Vagina (tissue), 2 donors: ENCODE data around the gene LARP1. TPM values are rescaled to one million over a fixed set of nuclear protein-coding genes. Genes with fewer than 3 reads are reported as not detected.

Experiments
- DNase-seq, 2 donors: peaks; one replicate each; pipeline ENCODE4 v3.0.0-alpha.2; 2017; ENCODE audit errors: extremely low spot score in 2 of 2
- H3K27ac ChIP-seq: fragments of 200-600 bp; sonication (generic); one replicate; pipeline ENCODE4 v1.5.1; 2019
- H3K27me3 ChIP-seq: fragments of 200-600 bp; sonication (generic); one replicate; pipeline ENCODE4 v1.5.1; 2019
- H3K36me3 ChIP-seq, 2 donors: fragments of 200-600 bp; sonication (generic); one replicate each; pipeline ENCODE4 v1.5.1; 2017 to 2019
- H3K4me1 ChIP-seq: fragments of 200-600 bp; sonication (generic); one replicate; pipeline ENCODE4 v1.5.1; 2019
- H3K4me3 ChIP-seq, 2 donors: fragments of 200-600 bp; sonication (generic); 1 replicate in 1 of 2; 2 replicates in 1 of 2; pipeline ENCODE4 v1.5.1; 2016 to 2019
- H3K9me3 ChIP-seq: fragments of 200-600 bp; sonication (generic); one replicate; pipeline ENCODE4 v1.5.1; 2019
- CTCF ChIP-seq, 3 experiments: fragments of 450-650 bp in 2 of 3; fragments of 200-600 bp in 1 of 3; sonication (generic) in 1 of 3; IDR thresholded peaks; one replicate each; pipeline ENCODE4 v1.5.1; 2017 to 2019; ENCODE audit warnings: antibody characterized with exemption in 3 of 3, mild to moderate bottlenecking in 2 of 3, moderate library complexity in 2 of 3
- POLR2A ChIP-seq, 2 donors: fragments of 450-650 bp; IDR thresholded peaks; one replicate each; pipeline ENCODE4 v1.6.1; 2017; ENCODE audit warnings: antibody characterized with exemption in 2 of 2, mild to moderate bottlenecking in 2 of 2, moderate library complexity in 2 of 2
- POLR2AphosphoS5 ChIP-seq, 2 donors: sonication (generic); formaldehyde crosslinking; IDR thresholded peaks; one replicate each; pipeline ENCODE4 v1.9.0; 2017; ENCODE audit warnings: antibody characterized with exemption in 2 of 2, mild to moderate bottlenecking in 2 of 2, low read depth in 1 of 2; ENCODE audit not compliant: insufficient read depth in 1 of 2
- intact Hi-C: fragments of 100-400 bp; cut with DNase I; formaldehyde crosslinking; loops from one replicate; pipeline ENCODE4 v1.15.1; 2023
- total RNA-seq: library from RNA; depleted of rRNA; stranded (reverse); fragments of >200 nt; gene quantifications from one replicate; pipeline ENCODE4 v1.2.3, GENCODE V29; 2016

Gene LARP1
- 98.0 TPM for total RNA-seq

DNA sequence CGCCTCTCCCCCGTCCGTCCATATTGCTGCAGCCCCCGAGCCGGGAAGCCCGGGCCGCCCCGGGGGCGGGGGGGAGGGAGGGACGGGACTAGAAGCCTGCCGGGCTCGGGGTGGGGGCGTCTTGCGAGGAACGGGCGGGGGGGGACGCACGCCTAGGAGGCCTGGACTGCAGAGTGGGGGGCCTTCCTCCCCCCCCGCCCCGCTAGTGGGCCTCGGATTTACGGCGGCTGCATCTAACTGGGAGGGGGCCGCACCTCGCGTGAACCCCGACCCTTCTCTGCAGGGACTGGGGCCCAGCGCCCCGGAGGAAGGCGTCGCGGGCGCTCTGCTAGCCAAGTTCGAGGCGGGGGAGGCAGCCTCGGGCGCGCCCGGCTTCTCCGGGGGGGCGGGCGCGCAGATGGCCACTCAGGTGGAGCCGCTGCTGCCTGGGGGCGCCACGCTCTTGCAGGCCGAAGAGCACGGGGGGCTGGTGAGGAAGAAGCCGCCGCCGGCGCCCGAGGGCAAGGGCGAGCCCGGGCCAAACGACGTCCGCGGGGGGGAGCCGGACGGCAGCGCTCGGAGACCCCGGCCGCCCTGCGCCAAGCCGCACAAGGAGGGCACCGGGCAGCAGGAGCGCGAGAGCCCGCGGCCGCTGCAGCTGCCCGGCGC is at the start of gene LARP1:
Gene LARP1, plus strand, starts transcription at position 17 of the 648 bp plus-strand sequence. Its CDS starts 381 bp downstream, at position 398.
- TF ChIP-seq POLR2A (IDR thresholded peaks at IDR 0.05) (peak in 1 of 2 donors; percentile 16), POLR2AphosphoS5 (IDR thresholded peaks at IDR 0.05; ENCODE audit: insufficient read depth in 1 of 2, low read depth in 1 of 2) (no peak), CTCF (IDR thresholded peaks at IDR 0.05) (no peak)
- peak within 1 kb of the TSS; percentile 73 to 81 for H3K4me3 ChIP-seq
- no peaks in the 10 kb centered on the region for H3K9me3 ChIP-seq
- peak in 1 of 2 donors; percentile 90 for DNase-seq
- H3K36me3 ChIP-seq: no peaks in the 10 kb centered on the region
- H3K4me1 ChIP-seq: peaks cover 50% of the 10 kb centered on the region
- H3K27me3 ChIP-seq: no peaks in the 10 kb centered on the region
- intact Hi-C loops: loop anchor here (2.0 to 10.0 kb wide), 2 partner anchors 71 to 101 kb away; no protein-coding TSS in a partner anchor
- H3K27ac ChIP-seq: peak within 1 kb of the TSS; percentile 98

DNA sequence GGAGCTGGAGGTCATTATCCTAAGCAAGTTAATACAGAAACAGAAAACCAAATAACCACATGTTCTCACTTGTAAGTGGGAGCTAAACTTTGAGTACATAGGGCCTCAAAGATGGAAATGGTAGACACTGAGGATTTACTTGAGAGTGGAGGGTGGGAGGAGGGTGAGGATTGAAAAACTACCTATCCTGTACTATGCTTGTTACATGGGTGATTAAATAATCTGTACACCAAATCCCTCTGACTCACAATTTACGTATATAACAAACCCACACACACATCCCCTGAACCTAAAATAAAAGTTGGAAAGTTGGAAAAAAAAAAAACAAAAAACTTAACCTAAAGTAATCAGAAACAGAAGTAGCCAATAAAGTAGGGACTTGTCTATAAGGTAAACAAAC is 48.8 kb upstream of the LARP1 start:
- Histone ChIP-seq H3K27ac (no peak overlapping the region), H3K27me3 (no peaks in the 10 kb centered on the region), H3K4me1 (no peaks in the 10 kb centered on the region), H3K9me3 (no peaks in the 10 kb centered on the region), H3K4me3 (no peak overlapping the region), H3K36me3 (no peaks in the 10 kb centered on the region)
- intact Hi-C loops: no loop called here
- no peak for TF ChIP-seq POLR2AphosphoS5 (IDR thresholded peaks at IDR 0.05; ENCODE audit: insufficient read depth in 1 of 2, low read depth in 1 of 2)
- TF ChIP-seq POLR2A (IDR thresholded peaks at IDR 0.05): no peak
- TF ChIP-seq CTCF (IDR thresholded peaks at IDR 0.05): no peak
- no peak for DNase-seq

- no peaks in the 10 kb centered on the region for H3K9me3 ChIP-seq
- intact Hi-C loops: no loop called here
- no peaks in the 10 kb centered on the region for H3K27me3 ChIP-seq
- H3K4me1 ChIP-seq: peaks cover under 1% of the 10 kb centered on the region
- DNase-seq: no peak
- no peak overlapping the region for H3K27ac ChIP-seq
- H3K4me3 ChIP-seq: no peak overlapping the region
- H3K36me3 ChIP-seq: no peaks in the 10 kb centered on the region
- no peak for TF ChIP-seq POLR2AphosphoS5 (IDR thresholded peaks at IDR 0.05; ENCODE audit: insufficient read depth in 1 of 2, low read depth in 1 of 2)
- TF ChIP-seq POLR2A (IDR thresholded peaks at IDR 0.05): no peak
- TF ChIP-seq CTCF (IDR thresholded peaks at IDR 0.05): no peak
These were observed 47.5 kb upstream of the LARP1 start for GRCh38 chr5:154707641-154708040.

DNA sequence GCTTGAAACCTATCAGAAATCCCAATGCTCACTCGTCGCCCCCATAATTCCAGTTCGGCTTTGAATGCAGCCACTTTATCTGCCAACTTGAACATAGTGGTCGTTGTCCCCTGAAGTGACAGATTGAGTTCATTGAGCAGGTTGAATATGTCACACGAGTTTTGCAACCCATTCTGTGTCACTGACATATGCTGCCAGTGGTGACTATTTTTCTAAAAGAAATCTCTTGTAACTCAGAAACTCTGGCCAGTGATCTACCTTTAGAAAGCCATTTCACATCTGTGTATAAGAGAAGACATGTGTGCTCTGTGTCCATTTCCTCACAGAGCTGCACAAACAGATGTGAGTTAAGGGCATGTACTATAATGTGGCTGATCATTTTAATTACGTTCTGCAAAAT is 47.0 kb upstream of the LARP1 start:
- no peaks in the 10 kb centered on the region for H3K36me3 ChIP-seq
- DNase-seq: no peak
- intact Hi-C loops: no loop called here
- H3K4me3 ChIP-seq: no peak overlapping the region
- H3K9me3 ChIP-seq: no peaks in the 10 kb centered on the region
- H3K27me3 ChIP-seq: no peaks in the 10 kb centered on the region
- TF ChIP-seq POLR2A (IDR thresholded peaks at IDR 0.05): no peak
- no peak for TF ChIP-seq POLR2AphosphoS5 (IDR thresholded peaks at IDR 0.05; ENCODE audit: insufficient read depth in 1 of 2, low read depth in 1 of 2)
- no peak for TF ChIP-seq CTCF (IDR thresholded peaks at IDR 0.05)
- peaks cover 6% of the 10 kb centered on the region for H3K4me1 ChIP-seq
- no peak overlapping the region for H3K27ac ChIP-seq

DNA sequence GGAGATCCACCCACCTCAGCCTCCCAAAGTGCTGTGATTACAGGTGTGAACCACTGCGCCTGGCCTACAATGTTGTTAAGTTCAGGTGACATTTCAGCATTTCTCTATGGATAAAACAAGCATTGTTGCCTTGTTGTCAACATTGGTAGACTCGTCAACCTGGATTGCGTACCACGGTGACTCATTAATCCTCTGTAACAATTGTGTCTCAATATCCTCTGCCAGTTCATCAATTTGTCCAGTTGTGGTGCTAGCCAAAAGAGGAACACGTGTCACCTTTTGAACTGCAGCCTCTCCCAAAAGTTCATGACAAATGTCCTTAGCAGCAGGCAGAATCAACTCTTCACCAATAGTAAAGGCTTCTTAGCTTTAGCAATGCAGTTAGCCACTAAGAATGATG is 46.3 kb upstream of the LARP1 start:
- no peaks in the 10 kb centered on the region for H3K27me3 ChIP-seq
- H3K9me3 ChIP-seq: no peaks in the 10 kb centered on the region
- peaks cover 11% of the 10 kb centered on the region for H3K4me1 ChIP-seq
- no peak overlapping the region for H3K4me3 ChIP-seq
- intact Hi-C loops: no loop called here
- H3K36me3 ChIP-seq: no peaks in the 10 kb centered on the region
- TF ChIP-seq CTCF (IDR thresholded peaks at IDR 0.05): no peak
- peak in 1 of 2 donors; percentile 30 for TF ChIP-seq POLR2AphosphoS5 (IDR thresholded peaks at IDR 0.05; ENCODE audit: insufficient read depth in 1 of 2, low read depth in 1 of 2)
- no peak for DNase-seq
- no peak overlapping the region for H3K27ac ChIP-seq
